Ishikawa (cell line): ENCODE measurements around the gene RAB31.

Source experiments
- CEBPB ChIP-seq: IDR thresholded peaks from 2 replicates; pipeline ENCODE4 v1.6.1; 2012
- CREB1 ChIP-seq: IDR thresholded peaks from 2 replicates; pipeline ENCODE4 v1.6.1; 2012; ENCODE audit warnings: low read depth
- EGR1 ChIP-seq: IDR thresholded peaks from 2 replicates; pipeline ENCODE4 v1.6.1; 2012
- EP300 ChIP-seq: IDR thresholded peaks from 2 replicates; pipeline ENCODE4 v1.6.1; 2012; ENCODE audit warnings: borderline replicate concordance
- FOXM1 ChIP-seq: IDR thresholded peaks from 2 replicates; pipeline ENCODE4 v1.6.1; 2012; ENCODE audit warnings: low read depth, borderline replicate concordance
- NFIC ChIP-seq: IDR thresholded peaks from 2 replicates; pipeline ENCODE4 v1.6.1; 2012
- RAD21 ChIP-seq: IDR thresholded peaks from 2 replicates; pipeline ENCODE4 v1.6.1; 2012; ENCODE audit warnings: low read depth
- TAF1 ChIP-seq: IDR thresholded peaks from 2 replicates; pipeline ENCODE4 v1.6.1; 2012; ENCODE audit warnings: low read depth, mild to moderate bottlenecking
- TCF12 ChIP-seq: IDR thresholded peaks from 2 replicates; pipeline ENCODE4 v1.6.1; 2012; ENCODE audit warnings: low read depth
- TEAD4 ChIP-seq: IDR thresholded peaks from 2 replicates; pipeline ENCODE4 v1.6.1; 2012
- YY1 ChIP-seq: IDR thresholded peaks from 2 replicates; pipeline ENCODE4 v1.6.1; 2012; ENCODE audit warnings: low read depth
- ZBTB7A ChIP-seq: IDR thresholded peaks from 2 replicates; pipeline ENCODE4 v1.6.1; 2012; ENCODE audit warnings: low read depth
- TF ChIP-seq, protein P1 (sequence below): IDR thresholded peaks from 2 replicates; pipeline ENCODE4 v1.6.1; 2012; ENCODE audit warnings: low read depth, mild to moderate bottlenecking
- TF ChIP-seq, protein P2 (sequence below): IDR thresholded peaks from 2 replicates; pipeline ENCODE4 v1.6.1; 2012
- TF ChIP-seq, protein P3 (sequence below): IDR thresholded peaks from 2 replicates; pipeline ENCODE4 v1.6.1; 2012

Gene RAB31

GRCh38 chr18:9866627-9867026, 158.5 kb downstream of the RAB31 start:
- TF ChIP-seq EGR1, result no peak
- TF ChIP-seq CREB1, result no peak
- TF ChIP-seq ZBTB7A, result no peak
- no peak for TF ChIP-seq EP300
- no peak for TF ChIP-seq FOXM1
- TF ChIP-seq, protein P1, sequence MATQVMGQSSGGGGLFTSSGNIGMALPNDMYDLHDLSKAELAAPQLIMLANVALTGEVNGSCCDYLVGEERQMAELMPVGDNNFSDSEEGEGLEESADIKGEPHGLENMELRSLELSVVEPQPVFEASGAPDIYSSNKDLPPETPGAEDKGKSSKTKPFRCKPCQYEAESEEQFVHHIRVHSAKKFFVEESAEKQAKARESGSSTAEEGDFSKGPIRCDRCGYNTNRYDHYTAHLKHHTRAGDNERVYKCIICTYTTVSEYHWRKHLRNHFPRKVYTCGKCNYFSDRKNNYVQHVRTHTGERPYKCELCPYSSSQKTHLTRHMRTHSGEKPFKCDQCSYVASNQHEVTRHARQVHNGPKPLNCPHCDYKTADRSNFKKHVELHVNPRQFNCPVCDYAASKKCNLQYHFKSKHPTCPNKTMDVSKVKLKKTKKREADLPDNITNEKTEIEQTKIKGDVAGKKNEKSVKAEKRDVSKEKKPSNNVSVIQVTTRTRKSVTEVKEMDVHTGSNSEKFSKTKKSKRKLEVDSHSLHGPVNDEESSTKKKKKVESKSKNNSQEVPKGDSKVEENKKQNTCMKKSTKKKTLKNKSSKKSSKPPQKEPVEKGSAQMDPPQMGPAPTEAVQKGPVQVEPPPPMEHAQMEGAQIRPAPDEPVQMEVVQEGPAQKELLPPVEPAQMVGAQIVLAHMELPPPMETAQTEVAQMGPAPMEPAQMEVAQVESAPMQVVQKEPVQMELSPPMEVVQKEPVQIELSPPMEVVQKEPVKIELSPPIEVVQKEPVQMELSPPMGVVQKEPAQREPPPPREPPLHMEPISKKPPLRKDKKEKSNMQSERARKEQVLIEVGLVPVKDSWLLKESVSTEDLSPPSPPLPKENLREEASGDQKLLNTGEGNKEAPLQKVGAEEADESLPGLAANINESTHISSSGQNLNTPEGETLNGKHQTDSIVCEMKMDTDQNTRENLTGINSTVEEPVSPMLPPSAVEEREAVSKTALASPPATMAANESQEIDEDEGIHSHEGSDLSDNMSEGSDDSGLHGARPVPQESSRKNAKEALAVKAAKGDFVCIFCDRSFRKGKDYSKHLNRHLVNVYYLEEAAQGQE, result no peak
- no peak for TF ChIP-seq TCF12
- TF ChIP-seq TEAD4, result no peak
- TF ChIP-seq YY1, result no peak
- TF ChIP-seq CEBPB, result no peak
- TF ChIP-seq, protein P2, sequence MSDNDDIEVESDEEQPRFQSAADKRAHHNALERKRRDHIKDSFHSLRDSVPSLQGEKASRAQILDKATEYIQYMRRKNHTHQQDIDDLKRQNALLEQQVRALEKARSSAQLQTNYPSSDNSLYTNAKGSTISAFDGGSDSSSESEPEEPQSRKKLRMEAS, result no peak
- no peak for TF ChIP-seq TAF1
- TF ChIP-seq RAD21, result no peak
- TF ChIP-seq, protein P3, sequence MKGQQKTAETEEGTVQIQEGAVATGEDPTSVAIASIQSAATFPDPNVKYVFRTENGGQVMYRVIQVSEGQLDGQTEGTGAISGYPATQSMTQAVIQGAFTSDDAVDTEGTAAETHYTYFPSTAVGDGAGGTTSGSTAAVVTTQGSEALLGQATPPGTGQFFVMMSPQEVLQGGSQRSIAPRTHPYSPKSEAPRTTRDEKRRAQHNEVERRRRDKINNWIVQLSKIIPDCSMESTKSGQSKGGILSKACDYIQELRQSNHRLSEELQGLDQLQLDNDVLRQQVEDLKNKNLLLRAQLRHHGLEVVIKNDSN, result no peak
- TF ChIP-seq NFIC, result no peak

DNA sequence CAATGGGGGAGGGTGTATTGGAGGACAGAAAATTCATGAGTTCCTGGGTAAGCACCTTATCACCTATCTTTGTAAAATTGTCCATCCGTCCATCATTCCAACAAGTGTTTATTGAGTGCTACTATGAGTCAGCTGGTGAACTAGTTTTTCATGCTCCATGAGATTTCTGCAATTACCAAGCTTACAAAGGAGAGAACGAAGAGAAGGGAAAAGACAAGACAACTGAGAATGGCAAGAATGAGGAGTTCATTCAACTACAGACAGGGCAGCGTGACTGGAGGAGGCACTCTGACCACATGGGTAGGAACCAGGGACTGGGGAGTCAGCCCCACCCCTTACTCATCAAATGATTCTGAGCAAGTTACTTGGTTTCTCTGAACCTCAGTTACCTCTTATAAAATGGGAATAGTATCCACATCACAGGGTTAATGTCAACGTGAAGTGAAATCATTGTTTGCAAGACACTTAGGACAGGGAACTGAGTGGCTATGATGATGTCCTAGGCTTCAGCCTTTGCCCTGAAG, 159.0 kb downstream of the RAB31 start:
- TF ChIP-seq RAD21 (no peak), TAF1 (no peak), CEBPB (no peak), YY1 (no peak), FOXM1 (no peak), ZBTB7A (no peak), EP300 (no peak), CREB1 (no peak), NFIC (no peak)
- TF ChIP-seq, protein P1, result no peak
- TF ChIP-seq, protein P3, result no peak

DNA sequence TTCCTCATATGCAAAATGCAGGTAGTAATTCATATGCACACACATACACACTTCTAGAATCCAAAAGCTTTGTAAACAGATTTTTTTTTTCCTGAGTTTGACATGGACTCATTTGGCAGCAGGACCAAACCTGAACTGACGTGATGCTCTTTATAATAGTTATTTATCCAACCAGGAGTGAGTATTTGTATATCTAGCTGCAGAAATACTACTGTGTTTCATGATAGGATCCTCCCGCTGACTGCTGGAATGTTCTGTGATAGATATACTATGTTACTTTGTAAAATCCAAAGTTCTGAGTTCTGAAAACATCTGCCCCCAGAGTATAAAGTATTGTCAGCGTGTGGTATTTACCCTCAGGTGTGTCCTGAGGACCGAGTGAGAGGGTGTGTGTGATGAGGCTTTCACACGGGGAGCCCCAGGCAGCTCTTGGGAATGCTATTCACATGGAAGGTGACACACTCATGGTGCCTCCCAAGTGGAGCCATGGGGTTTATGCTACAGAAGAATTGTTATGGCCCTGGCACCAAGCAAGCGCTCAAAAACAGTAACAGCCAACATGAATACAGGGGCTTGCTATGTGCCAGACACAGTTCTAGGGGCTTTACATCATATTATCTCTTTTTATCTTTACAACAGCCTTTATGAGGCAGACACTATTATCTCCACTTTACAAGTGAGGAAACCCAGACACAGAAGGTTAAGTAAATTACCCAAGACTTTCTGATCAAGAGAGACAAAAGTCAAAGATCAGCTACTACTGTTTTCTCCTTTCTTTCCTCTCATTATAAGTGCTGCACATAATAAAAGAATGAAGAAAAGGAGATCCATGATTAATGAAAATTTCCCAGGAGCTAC, 161.0 kb downstream of the RAB31 start:
- TF ChIP-seq CEBPB (no peak), TCF12 (no peak), CREB1 (no peak), RAD21 (no peak)
- TF ChIP-seq, protein P2, result no peak
- TF ChIP-seq, protein P1, result no peak

DNA sequence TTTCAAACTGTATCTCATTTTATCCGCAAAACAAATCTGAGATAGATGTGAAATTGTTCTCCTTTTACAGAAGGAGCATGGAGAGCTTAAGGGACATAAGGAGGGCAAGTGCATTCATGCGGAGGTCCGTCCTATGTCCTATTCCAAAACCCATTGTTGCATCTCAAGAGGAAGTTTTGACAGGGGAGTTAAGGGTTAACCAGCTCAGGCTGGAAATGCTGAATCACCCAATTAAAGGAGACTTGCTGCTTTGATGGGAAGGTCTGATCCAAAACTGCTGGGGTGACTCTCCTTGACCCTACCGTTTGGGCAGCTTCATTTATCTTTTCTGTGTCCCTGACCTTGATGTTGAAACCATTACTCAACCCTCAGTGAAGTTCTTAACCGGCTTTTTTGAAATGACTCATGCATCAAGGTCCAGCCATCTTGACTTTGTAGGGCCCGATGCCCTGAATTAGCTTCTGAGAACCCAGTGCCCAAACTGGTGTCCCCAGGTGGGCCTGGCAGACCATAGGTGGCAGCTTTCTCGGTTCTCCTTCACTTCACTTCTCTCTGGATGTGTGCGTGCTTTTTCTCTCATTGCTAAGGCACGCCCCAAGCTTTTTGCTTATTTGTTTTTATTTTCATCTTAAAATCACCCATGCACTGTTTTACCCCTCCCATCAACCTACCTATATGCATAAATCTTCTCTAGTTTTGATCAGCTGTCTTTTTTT, 161.8 kb downstream of the RAB31 start:
- TF ChIP-seq TEAD4 (0 out of 2 replicates have a peak, but pooled peaks have one; percentile 20), EGR1 (no peak), EP300 (peak; percentile 49; the same call in 1 of the 2 replicates), CREB1 (no peak), YY1 (peak; percentile 25; the same call in 1 of the 2 replicates), TCF12 (peak; percentile 26; the same call in 1 of the 2 replicates), FOXM1 (0 out of 2 replicates have a peak, but pooled peaks have one; percentile 20), CEBPB (no peak; the same call in 1 of the 2 replicates), ZBTB7A (no peak), RAD21 (no peak), NFIC (0 out of 2 replicates have a peak, but pooled peaks have one; percentile 10), TAF1 (no peak)
- TF ChIP-seq, protein P1, result no peak
- TF ChIP-seq, protein P3, result no peak
- TF ChIP-seq, protein P2, result no peak
